Right atrium auricular region (tissue), 2 donors: ENCODE data around the gene ZNF521. TPM values are rescaled to one million over a fixed set of nuclear protein-coding genes. Genes with fewer than 3 reads are reported as not detected.

Experiments
- DNase-seq: peaks from one replicate; pipeline ENCODE4 v3.0.0-alpha.2; 2019; ENCODE audit warnings: low spot score
- H3K27ac ChIP-seq, 2 donors: fragments of 200-600 bp; sonication (generic); 1 replicate in 1 of 2; 2 replicates in 1 of 2; pipeline ENCODE4 v1.5.1; 2016 to 2019
- H3K27me3 ChIP-seq, 2 donors: fragments of 200-600 bp; sonication (generic); one replicate each; pipeline versions ENCODE4 v1.5.1 to v1.6.0; 2017 to 2019
- H3K36me3 ChIP-seq: fragments of 200-600 bp; sonication (generic); one replicate; pipeline ENCODE4 v1.5.1; 2016
- H3K4me1 ChIP-seq, 2 donors: fragments of 200-600 bp; sonication (generic); one replicate each; pipeline versions ENCODE4 v1.5.1 to v1.6.0; 2017 to 2019
- H3K4me3 ChIP-seq, 2 donors: fragments of 200-600 bp; sonication (generic); 1 replicate in 1 of 2; 2 replicates in 1 of 2; pipeline ENCODE4 v1.5.1; 2017 to 2019; ENCODE audit warnings: mild to moderate bottlenecking in 1 of 2, moderate library complexity in 1 of 2
- H3K9me3 ChIP-seq, 2 donors: fragments of 200-600 bp; sonication (generic); one replicate each; pipeline ENCODE4 v1.5.1; 2019
- total RNA-seq, 2 donors: library from RNA; depleted of rRNA; stranded (reverse); fragments of >200 nt; gene quantifications; one replicate each; pipeline ENCODE4 v1.1.0, GENCODE V29; 2016
- TF ChIP-seq, protein P1 (sequence below), 2 donors: fragments of 200-600 bp; sonication (generic); IDR thresholded peaks; one replicate each; pipeline ENCODE4 v1.5.1; 2019; ENCODE audit warnings: antibody characterized with exemption in 2 of 2

Gene ZNF521
- total RNA-seq, 2 donors from 2014 or later: 36.1 to 37.5 TPM

GRCh38 chr18:25248755-25249154, 103.2 kb downstream of the ZNF521 start:
- H3K4me3 ChIP-seq: no peak overlapping the region
- no peaks in the 10 kb centered on the region for H3K27me3 ChIP-seq
- no peak overlapping the region for H3K27ac ChIP-seq
- no peaks in the 10 kb centered on the region for H3K9me3 ChIP-seq
- no peaks in the 10 kb centered on the region for H3K36me3 ChIP-seq
- peaks cover 0 to 17% of the 10 kb centered on the region in 2 donors for H3K4me1 ChIP-seq
- no peak for DNase-seq
- TF ChIP-seq, protein P1, sequence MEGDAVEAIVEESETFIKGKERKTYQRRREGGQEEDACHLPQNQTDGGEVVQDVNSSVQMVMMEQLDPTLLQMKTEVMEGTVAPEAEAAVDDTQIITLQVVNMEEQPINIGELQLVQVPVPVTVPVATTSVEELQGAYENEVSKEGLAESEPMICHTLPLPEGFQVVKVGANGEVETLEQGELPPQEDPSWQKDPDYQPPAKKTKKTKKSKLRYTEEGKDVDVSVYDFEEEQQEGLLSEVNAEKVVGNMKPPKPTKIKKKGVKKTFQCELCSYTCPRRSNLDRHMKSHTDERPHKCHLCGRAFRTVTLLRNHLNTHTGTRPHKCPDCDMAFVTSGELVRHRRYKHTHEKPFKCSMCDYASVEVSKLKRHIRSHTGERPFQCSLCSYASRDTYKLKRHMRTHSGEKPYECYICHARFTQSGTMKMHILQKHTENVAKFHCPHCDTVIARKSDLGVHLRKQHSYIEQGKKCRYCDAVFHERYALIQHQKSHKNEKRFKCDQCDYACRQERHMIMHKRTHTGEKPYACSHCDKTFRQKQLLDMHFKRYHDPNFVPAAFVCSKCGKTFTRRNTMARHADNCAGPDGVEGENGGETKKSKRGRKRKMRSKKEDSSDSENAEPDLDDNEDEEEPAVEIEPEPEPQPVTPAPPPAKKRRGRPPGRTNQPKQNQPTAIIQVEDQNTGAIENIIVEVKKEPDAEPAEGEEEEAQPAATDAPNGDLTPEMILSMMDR (IDR thresholded peaks at IDR 0.05): no peak

- H3K36me3 ChIP-seq: no peaks in the 10 kb centered on the region
- no peak overlapping the region for H3K4me3 ChIP-seq
- H3K27ac ChIP-seq: no peak overlapping the region
- DNase-seq: no peak
- TF ChIP-seq, protein P1 (IDR thresholded peaks at IDR 0.05): no peak
- H3K9me3 ChIP-seq: no peaks in the 10 kb centered on the region
- no peaks in the 10 kb centered on the region for H3K27me3 ChIP-seq
- peaks cover 0 to 11% of the 10 kb centered on the region in 2 donors for H3K4me1 ChIP-seq
Measured at GRCh38 chr18:25247725-25248124, 104.2 kb downstream of the ZNF521 start.

DNA sequence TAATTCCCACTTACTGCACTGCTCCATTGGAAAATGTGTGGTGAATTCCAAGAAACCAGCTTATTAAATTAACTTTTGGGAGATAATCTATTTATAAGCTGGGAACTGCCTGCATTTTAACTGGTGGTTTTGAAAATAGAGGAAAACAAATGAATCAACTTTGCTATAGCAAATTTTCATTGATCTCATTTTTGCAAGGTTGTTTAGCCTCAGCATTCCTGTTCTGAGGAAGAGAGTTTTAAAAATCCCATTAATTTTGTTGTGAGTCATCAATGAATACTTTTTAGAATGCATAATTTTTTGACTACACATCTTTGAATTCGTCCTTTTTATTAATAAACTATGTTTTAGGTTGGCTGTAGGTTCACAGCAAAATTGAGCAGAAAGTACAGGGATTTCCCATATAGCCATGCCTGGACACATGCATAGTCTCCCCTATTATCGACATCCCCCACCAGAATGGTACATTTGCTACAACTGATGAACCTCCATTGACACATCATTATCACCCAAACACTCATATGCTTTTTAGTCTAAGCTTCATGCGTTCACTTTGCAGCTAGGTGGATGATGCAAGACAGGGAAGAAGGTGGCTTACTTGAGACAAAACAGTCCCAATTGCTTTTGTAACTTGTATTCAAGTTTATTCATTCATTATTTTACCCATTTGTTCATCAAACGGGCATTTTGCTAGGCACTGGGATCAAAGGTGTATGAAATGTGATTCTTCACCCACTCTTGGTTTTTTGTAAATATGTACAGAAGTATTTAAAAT, 106.9 kb downstream of the ZNF521 start:
- Histone ChIP-seq H3K27me3 (no peaks in the 10 kb centered on the region), H3K4me1 (peaks cover 0 to 5% of the 10 kb centered on the region in 2 donors), H3K36me3 (no peaks in the 10 kb centered on the region), H3K9me3 (no peaks in the 10 kb centered on the region), H3K27ac (no peak overlapping the region), H3K4me3 (no peak overlapping the region)
- DNase-seq: no peak
- TF ChIP-seq, protein P1 (IDR thresholded peaks at IDR 0.05): no peak

DNA sequence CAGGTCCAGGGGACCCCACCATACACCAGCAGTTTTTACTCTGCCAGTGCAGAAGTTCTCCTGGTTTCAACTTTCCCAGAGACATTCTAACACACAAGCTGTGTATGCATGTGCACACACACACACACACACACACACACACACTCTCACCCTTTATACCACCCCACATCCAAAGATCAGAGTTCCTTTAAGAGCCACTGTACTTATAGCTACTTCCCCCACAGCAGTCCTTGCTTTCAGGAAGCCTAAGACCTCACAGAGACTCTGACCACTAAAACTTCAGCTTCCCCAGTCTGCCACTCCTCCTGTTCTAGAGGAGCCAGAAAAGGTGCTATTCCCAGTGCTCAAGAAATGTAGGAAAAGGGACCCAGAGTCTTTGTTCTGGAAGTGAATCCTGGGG, 107.8 kb downstream of the ZNF521 start:
- TF ChIP-seq, protein P1 (IDR thresholded peaks at IDR 0.05): no peak
- Histone ChIP-seq H3K9me3 (no peaks in the 10 kb centered on the region), H3K36me3 (no peaks in the 10 kb centered on the region), H3K4me1 (peaks cover 0 to 11% of the 10 kb centered on the region in 2 donors), H3K27ac (no peak overlapping the region), H3K27me3 (no peaks in the 10 kb centered on the region), H3K4me3 (no peak overlapping the region)
- no peak for DNase-seq

DNA sequence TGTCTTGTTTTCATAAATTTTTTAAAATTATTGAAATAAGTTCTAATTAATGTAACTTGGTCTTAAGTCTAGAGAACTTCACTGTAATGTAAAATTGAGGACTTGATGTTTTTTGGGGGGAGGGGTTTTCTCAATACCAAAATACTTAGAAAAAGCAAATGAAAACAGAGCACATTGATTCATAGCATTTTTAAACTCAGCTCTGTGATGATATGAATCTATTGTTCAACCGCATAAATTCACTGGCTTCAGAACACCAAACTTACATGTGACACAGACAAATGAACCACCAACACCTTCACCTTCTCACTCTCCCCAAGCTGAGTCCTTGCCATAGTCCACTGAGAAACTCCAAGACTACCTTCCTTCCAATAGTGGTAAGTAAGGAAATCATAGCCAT, 108.2 kb downstream of the ZNF521 start:
- H3K4me1 ChIP-seq: peaks cover 0 to 15% of the 10 kb centered on the region in 2 donors

More for the DNA sequence above, 108.2 kb downstream of the ZNF521 start:
- H3K9me3 ChIP-seq: no peaks in the 10 kb centered on the region
- H3K36me3 ChIP-seq: no peaks in the 10 kb centered on the region
- no peak overlapping the region for H3K4me3 ChIP-seq
- TF ChIP-seq, protein P1 (IDR thresholded peaks at IDR 0.05): no peak
- no peak overlapping the region for H3K27ac ChIP-seq
- no peaks in the 10 kb centered on the region for H3K27me3 ChIP-seq
- DNase-seq: no peak
